ENCODE measurements around the gene IL1B. TPM values are rescaled to one million over a fixed set of nuclear protein-coding genes. Genes with fewer than 3 reads are reported as not detected.

The IL1B gene
- total RNA-seq (10 to 100 TPM in 1 of 10 donors, 1 to 10 TPM in 4, under 1 TPM in 4, not detected in 1; 0.14 to 10.3 (median 1.1) TPM), polyA plus RNA-seq (under 1 TPM; 0.29 to 0.48 TPM)
- long read RNA-seq, donor 1, partial matches to known transcripts = 0 of 1 reads
- long read RNA-seq, donor 1, other reads (novel, unspliced or antisense) = 1 of 1 reads
- long read RNA-seq, donor 2 = 0 reads
- long read RNA-seq, donor 3 = 0 reads

- TF ChIP-seq CTCF (IDR thresholded peaks at IDR 0.05) = no peak
- H3K4me3 ChIP-seq = peak within 1 kb of the TSS in 1 of 10 donors; percentile 41
- intact Hi-C loops (cut with DNase I) = no loop called here
- peaks cover 0 to 65% (median 0%) of the 10 kb centered on the region in 9 donors for H3K4me1 ChIP-seq
- DNase-seq (no peak), ATAC-seq (no peak)
- H3K36me3 ChIP-seq = no peaks in the 10 kb centered on the region
- WGBS, 2 donors = 55 to 59% methylated on average over 4 of the region's 4 CpGs
- peaks cover 0 to 27% (median 5%) of the 10 kb centered on the region in 7 donors for H3K27me3 ChIP-seq
- H3K27ac ChIP-seq = peak within 1 kb of the TSS in 1 of 10 donors; percentile 63
- no peaks in the 10 kb centered on the region for H3K9me3 ChIP-seq
Measured at GRCh38 chr2:112836695-112837117, at the start of gene IL1B. TSS of gene IL1B (minus strand) at chr2:112836779. CDS start at chr2:112836229, 550 bp downstream.

- peaks cover 0 to 12% (median 0%) of the 10 kb centered on the region in 9 donors for H3K4me1 ChIP-seq
- H3K27me3 ChIP-seq = peaks cover 0 to 6% (median 0%) of the 10 kb centered on the region in 7 donors
- WGBS, 2 donors = 67% methylated on average over 2 of the region's 2 CpGs
- intact Hi-C loops (cut with DNase I) = loop anchor here in 3 of 10 donors (5.0 kb wide), 3 partner anchors 124 to 139 kb away; partner anchors contain the start of gene CKAP2L (in 1 of the 3)
- no peaks in the 10 kb centered on the region for H3K36me3 ChIP-seq
- no peak for TF ChIP-seq CTCF (IDR thresholded peaks at IDR 0.05)
- no peak for ATAC-seq
- no peak overlapping the region for H3K4me3 ChIP-seq
- no peak for DNase-seq
- no peaks in the 10 kb centered on the region for H3K9me3 ChIP-seq
- no peak overlapping the region for H3K27ac ChIP-seq
Measured at GRCh38 chr2:112886291-112886690, 49.7 kb upstream of the IL1B start.

- no peak for DNase-seq
- H3K27me3 ChIP-seq = peaks cover 0 to 6% (median 0%) of the 10 kb centered on the region in 7 donors
- no peaks in the 10 kb centered on the region for H3K36me3 ChIP-seq
- no peak overlapping the region for H3K27ac ChIP-seq
- no peak overlapping the region for H3K4me3 ChIP-seq
- no peak for TF ChIP-seq CTCF (IDR thresholded peaks at IDR 0.05)
- ATAC-seq = no peak
- H3K4me1 ChIP-seq = peaks cover 0 to 20% (median 0%) of the 10 kb centered on the region in 9 donors
- no peaks in the 10 kb centered on the region for H3K9me3 ChIP-seq
- 77 to 80% methylated on average over 4 of the region's 4 CpGs for WGBS, 2 donors
- intact Hi-C loops (cut with DNase I) = loop anchor here in 4 of 10 donors (2.0 to 5.0 kb wide), 4 partner anchors 123 to 138 kb away; partner anchors contain the start of gene CKAP2L (in 1 of the 4)
Measured at GRCh38 chr2:112885506-112885902, 48.9 kb upstream of the IL1B start.

- ATAC-seq (peak in 2 of 8 donors; percentile 37 to 67), DNase-seq (peak; percentile 19 to 26)
- no peak overlapping the region for H3K4me3 ChIP-seq
- TF ChIP-seq CTCF (IDR thresholded peaks at IDR 0.05) = peak; percentile 27 to 85 (median 63)
- H3K4me1 ChIP-seq = peaks cover 0 to 24% (median 0%) of the 10 kb centered on the region in 9 donors
- WGBS, 2 donors = 51 to 52% methylated on average over 6 of the region's 6 CpGs
- H3K36me3 ChIP-seq = no peaks in the 10 kb centered on the region
- peaks cover 0 to 6% (median 0%) of the 10 kb centered on the region in 7 donors for H3K27me3 ChIP-seq
- intact Hi-C loops (cut with DNase I) = loop anchor here in 8 of 10 donors (2.0 to 5.0 kb wide), 4 partner anchors 123 to 138 kb away; partner anchors contain the start of gene CKAP2L (in 1 of the 8)
- no peaks in the 10 kb centered on the region for H3K9me3 ChIP-seq
- H3K27ac ChIP-seq = no peak overlapping the region
Measured at GRCh38 chr2:112884869-112885505, 48.4 kb upstream of the IL1B start.
